AG08396 (cell line): ENCODE measurements around the gene PHKA1.
"Not testable (repeated sequence)": the region's sequence is repeated elsewhere in the genome, so short reads cannot be mapped to it uniquely, and the experiment has no call there.

Experiments used
- DNase-seq: peaks from one replicate; pipeline ENCODE4 v3.0.0; 2012; ENCODE audit warnings: low spot score, mixed read lengths

PHKA1 gene

GRCh38 chrX:72666451-72666850 lies 47.7 kb downstream of the PHKA1 start:
- DNase-seq, result no peak

GRCh38 chrX:72663737-72664136 lies 50.4 kb downstream of the PHKA1 start:
- no peak for DNase-seq

GRCh38 chrX:72662020-72662747 lies 51.9 kb downstream of the PHKA1 start:
- DNase-seq, result no peak

DNA sequence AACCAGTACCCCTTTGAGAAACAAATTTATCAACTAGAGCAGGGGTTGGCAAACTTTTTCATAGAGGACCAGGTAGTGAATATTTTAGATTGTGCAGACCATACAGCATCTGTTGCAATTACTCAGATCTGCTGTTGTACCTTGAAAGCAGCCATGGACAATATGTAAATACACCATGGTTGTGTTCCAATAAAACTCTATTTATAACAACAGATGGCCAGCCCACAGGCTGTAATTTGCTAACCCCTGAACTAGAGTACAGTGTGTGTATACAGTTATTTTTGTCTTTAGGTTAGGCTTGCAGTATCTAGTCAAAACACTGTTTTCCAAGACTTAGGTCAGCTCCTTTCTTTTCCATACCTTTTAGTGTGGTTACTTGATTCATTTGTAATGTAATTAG lies 54.4 kb downstream of the PHKA1 start:
- DNase-seq, result no peak

GRCh38 chrX:72652082-72652481 lies 62.0 kb downstream of the PHKA1 start:
- DNase-seq, result no peak

DNA sequence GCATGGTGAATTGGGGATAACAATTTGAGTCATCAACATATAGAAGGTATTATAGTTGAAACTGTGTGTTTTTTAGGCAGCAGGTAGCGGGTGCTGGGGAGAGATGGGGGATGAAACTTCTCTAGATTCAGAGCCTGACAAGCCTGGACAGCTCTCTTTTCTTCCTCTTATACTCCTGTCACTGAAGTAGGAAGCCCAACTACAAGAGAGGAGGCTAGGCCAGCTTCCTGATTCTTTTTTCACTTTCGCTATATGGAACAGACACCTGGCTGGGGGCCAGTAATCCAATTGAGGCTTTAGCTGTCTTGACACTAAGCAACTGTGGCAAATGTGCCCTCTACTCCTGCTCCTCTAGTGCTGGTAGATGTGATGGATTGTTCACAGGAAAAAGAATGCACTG lies 69.2 kb downstream of the PHKA1 start:
- DNase-seq, result no peak

DNA sequence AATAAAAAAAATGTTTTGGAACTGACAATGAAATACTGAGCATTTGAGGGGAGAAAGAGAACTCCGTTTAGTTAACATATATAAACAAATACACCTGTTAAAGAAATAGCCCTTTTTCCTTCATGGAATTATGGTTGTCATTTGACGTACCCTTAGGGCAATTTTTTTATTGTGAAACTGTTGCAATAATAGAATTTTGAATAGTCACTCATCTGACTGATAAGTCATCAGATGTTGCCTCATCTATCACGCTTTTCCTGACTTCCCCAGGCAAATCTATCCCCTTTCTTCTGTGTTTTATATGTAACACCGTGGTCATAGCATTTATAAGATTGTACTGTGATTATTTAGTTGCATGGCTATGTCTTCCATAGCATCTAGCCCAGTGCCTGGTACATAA lies 72.5 kb downstream of the PHKA1 start:
- DNase-seq, result no peak

- DNase-seq, result no peak
These were observed 78.2 kb downstream of the PHKA1 start for GRCh38 chrX:72635930-72636329.

DNA sequence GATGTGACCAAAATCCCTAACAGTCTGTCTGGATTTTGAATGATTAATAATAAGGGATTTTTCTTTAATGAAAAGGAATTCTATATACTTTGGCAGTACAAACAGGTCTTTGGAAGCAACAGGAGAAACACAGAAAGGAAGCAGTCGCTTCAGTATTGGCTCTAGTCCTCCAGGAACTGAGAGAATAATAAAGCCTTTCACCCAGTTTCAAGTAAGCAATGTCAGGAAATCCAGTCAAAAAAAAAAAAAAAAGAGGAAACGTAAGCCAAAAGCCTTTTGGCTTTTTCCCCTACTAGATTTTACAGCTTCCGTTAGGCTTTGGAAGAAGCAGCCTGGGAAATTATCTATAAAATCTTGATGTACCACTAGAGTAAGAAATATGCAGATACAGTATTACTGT lies 79.8 kb downstream of the PHKA1 start:
- DNase-seq, result no peak

GRCh38 chrX:72630185-72630584 lies 83.9 kb downstream of the PHKA1 start:
- DNase-seq, result no peak

- no peak for DNase-seq
These were observed 89.9 kb downstream of the PHKA1 start for GRCh38 chrX:72624194-72624593.

DNA sequence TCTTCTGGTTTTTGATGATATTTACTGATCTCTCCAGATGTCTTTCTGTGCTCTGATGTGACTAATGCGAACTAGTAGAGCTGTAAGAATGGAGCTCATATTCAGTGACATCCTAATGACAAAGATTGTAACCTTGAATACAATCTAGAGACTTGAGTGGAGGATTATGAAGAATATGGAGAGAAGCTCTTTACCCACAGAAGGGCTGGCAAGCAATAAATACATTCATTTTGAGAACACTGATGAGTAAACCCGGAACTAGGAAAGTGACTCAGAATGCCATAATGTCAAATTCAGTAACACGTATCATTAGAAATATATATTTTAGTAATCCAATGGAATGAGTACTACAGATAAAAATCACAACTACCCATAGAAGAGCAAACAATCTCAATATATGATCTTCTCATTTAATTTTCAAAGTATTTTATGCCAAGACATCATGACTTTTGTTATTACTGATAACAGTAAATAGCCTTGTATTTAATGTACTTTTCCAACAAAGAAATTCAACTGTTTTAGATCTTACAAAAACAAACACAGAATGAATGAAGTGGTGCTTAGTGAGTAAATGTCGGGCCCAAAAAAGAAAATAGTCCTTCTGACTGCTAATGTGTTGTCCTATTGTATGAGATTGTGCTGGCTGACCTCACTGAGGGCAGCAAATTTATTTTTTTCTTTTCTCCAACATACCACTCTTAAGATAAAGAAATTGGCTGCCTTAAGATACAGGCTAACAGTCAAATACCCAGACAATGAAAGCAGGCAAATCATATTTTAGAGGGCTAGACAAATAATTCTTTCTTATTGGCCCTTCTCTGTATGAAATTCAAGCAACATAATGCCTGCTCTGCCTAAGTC lies 92.3 kb downstream of the PHKA1 start:
- no peak for DNase-seq

DNA sequence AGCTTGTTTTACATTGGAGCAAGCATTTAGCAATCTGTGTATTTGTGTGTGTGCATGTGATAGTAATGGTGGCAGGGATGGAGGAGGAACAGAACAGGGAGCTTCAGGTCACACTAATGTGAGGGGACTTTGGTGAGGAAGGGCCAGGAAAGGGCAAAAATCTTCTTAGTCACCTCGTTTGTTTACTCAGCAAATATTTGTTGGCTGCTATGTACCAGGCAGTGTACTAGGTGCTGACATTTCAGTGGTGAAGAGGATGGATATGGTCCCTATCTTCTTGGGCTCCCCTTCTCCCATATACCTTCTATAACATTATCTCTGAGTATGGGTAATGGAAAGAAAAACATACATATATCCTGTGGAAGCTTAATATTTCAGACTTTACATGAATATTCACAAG lies 92.9 kb downstream of the PHKA1 start:
- DNase-seq, result no peak

DNA sequence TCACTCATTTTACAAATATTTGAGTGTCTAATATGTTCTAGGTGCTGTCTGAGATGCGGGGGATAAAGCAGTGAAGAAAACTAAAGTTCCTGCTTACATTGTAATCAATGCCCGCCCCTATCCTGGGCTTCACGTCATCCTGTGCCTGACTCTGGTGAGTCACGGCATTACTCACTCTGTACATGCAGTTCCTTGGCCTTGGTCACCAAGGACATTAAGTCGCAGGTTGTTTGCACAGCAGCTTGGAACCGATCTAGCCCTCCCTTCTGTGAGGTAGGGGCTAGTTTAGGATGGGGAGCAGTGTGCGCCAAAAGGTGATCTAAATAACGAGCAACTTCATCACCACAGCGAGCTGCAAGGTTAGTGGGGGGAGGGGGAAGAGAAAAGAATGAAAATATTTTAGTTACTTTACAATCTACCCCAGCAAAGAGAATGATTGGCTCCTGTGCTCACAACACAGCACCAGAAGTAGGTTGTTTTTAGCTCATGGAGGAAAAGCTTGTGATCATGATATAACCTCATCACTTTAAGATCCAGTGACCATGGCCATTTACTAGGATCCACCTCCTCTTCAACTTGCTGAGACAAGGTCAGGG lies 93.5 kb downstream of the PHKA1 start:
- DNase-seq, result peak; percentile 64

DNA sequence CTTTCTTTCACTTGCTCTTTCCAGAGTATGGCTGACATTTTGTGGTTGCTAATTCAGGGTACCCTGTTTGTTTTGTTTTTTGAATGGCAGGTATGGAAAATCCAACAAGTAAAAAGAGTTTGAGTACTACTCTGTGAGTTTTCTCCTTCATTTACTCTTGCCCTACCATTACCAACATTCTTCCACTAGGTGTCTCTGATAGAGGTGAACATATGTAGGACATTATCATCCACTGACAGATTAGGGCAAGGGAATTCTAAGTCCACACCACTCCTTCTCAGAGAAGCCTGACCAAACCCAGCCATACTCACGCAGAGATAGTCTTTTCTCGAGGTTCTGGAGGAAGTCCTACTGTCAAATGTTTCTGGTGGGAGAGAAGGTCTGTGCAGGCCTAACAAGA lies 104.8 kb downstream of the PHKA1 start:
- DNase-seq, result no peak

DNA sequence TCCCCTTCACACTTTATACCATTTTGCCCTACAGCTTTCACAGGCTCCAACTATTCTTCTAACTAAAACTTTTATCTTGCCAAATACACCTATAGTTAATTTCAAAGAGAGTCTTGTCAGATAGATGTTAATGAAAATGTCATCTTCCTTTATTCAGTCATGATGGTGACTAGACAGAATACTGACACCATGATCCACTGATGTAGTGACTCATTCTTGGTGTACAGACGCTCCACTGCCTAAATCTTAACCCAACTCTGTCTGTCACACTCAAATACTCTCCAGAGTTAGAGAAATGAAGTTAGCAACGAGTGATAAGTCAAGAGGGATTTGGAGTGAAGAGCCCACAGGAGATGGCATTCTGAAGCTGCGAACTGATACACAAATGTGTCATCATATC lies 109.4 kb downstream of the PHKA1 start:
- no peak for DNase-seq

DNA sequence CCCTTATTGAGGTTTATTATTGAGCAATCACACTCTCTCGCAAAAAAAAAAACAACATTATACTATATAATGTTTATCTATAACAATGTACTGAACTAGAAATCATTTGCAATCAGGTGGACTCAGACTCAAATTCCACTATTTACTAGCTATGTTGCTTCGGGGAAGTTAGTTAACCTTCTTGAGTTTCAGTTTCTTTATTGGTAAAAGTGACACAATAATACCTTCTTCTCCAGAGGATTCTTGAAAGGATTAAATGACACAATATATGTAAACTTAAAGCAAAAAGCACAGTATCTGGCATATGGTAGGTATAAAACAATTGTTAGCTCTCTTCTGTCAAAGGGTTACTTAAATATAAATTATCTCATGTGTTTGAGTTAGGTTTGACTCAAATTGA lies 110.0 kb downstream of the PHKA1 start:
- DNase-seq, result no peak

DNA sequence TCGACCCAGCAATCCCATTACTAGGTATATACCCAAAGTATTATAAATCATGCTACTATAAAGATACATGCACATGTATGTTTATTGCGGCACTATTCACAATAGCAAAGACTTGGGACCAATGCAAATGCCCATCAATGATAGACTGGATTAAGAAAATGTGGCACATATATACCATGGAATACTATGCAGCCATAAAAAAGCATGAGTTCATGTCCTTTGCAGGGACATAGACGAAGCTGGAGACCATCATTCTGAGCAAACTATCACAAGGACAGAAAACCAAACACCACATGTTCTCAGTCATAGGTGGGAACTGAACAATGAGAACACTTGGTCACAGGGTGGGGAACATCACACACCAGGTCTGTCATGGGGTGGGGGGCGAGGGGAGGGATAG lies 123.1 kb downstream of the PHKA1 start:
- DNase-seq, result not testable (repeated sequence)

- no peak for DNase-seq
These were observed 129.9 kb downstream of the PHKA1 start for GRCh38 chrX:72584163-72584562.

GRCh38 chrX:72576141-72576894 lies 137.8 kb downstream of the PHKA1 start:
- DNase-seq, result peak; percentile 10

GRCh38 chrX:72573158-72573511 lies 141.0 kb downstream of the PHKA1 start:
- no peak for DNase-seq
